Lung (tissue), 12 donors: ENCODE data around the gene EPS15. TPM values are rescaled to one million over a fixed set of nuclear protein-coding genes. Genes with fewer than 3 reads are reported as not detected.
A peak's percentile ranks its signal among the peaks of the same experiment; 100 is the strongest.

Experiments used
- ATAC-seq: fragments of 200-7000 bp; cut with Tn5 transposase; one replicate; pipeline ENCODE4 v1.9.1; 2020; ENCODE audit warnings: moderate number of reproducible peaks; ENCODE audit not compliant: insufficient read depth, low FRiP score
- DNase-seq, 3 donors: peaks; one replicate each; pipeline ENCODE4 v3.0.0-alpha.2; 2013 to 2017
- H3K27ac ChIP-seq, 2 donors: one replicate each; pipeline ENCODE4 v1.5.1; 2013; ENCODE audit warnings: mild to moderate bottlenecking in 2 of 2, moderate library complexity in 2 of 2, control low read depth in 1 of 2, inconsistent platforms in 1 of 2, low read depth in 1 of 2, low read length in 1 of 2
- H3K27me3 ChIP-seq, 3 donors: one replicate each; pipeline ENCODE4 v1.5.1; 2013; ENCODE audit warnings: low read length in 2 of 3; ENCODE audit not compliant: control insufficient read depth in 3 of 3, insufficient read depth in 3 of 3
- H3K36me3 ChIP-seq, 4 donors: one replicate each; pipeline ENCODE4 v1.5.1; 2013; ENCODE audit warnings: low read length in 4 of 4, mild to moderate bottlenecking in 1 of 4, moderate library complexity in 1 of 4; ENCODE audit not compliant: control insufficient read depth in 4 of 4, insufficient read depth in 4 of 4
- H3K4me1 ChIP-seq, 5 donors: one replicate each; pipeline ENCODE4 v1.5.1; 2013; ENCODE audit warnings: low read length in 5 of 5, mild to moderate bottlenecking in 2 of 5, moderate library complexity in 1 of 5; ENCODE audit not compliant: control insufficient read depth in 5 of 5, insufficient read depth in 5 of 5
- H3K4me3 ChIP-seq: one replicate; pipeline ENCODE4 v1.5.1; 2013; ENCODE audit warnings: mild to moderate bottlenecking, control low read depth, moderate library complexity
- H3K9ac ChIP-seq, 2 donors: one replicate each; pipeline ENCODE4 v1.5.1; 2013; ENCODE audit warnings: low read length in 2 of 2, control low read depth in 1 of 2; ENCODE audit not compliant: insufficient read depth in 1 of 2
- H3K9me3 ChIP-seq, 4 donors: one replicate each; pipeline ENCODE4 v1.5.1; 2013; ENCODE audit warnings: low read length in 3 of 4, mild to moderate bottlenecking in 1 of 4, moderate library complexity in 1 of 4; ENCODE audit not compliant: control insufficient read depth in 4 of 4, insufficient read depth in 3 of 4
- CTCF ChIP-seq: IDR thresholded peaks from 2 replicates; pipeline ENCODE4 v1.5.1; 2012; ENCODE audit warnings: mild to moderate bottlenecking; ENCODE audit errors: control extremely low read depth, extremely low read depth
- whole genome bisulfite sequencing, 2 donors: extraction: QIAGEN DNeasy Blood & Tissue Kit; methylation state at CpG; one replicate each; pipeline ENCODE4 v1.1.7; 2013; 5-methylcytosine and 5-hydroxymethylcytosine counted together
- polyA plus RNA-seq, 2 donors: library from polyadenylated mRNA; stranded (reverse); fragments of 200-250 nt; gene quantifications; one replicate each; pipeline ENCODE4 v1.2.1, GENCODE V29; 2013
- total RNA-seq, 2 donors: library from RNA; depleted of rRNA in 1 of 2; stranded (reverse); fragments of >200 nt in 1 of 2; gene quantifications; one replicate each; pipeline ENCODE4 v1.2.1, GENCODE V29; 2014 to 2021
- donor health status: control.
- donor health status: control.
- donor health status: Bipolar disorder and iron deficiency.
- donor health status: healthy.
- donor health status: DM: yes; HTN: yes; CAD: no.

Gene EPS15
- total and polyA plus RNA-seq, 4 donors, result 19.2 to 87.2 (median 45.5) TPM

DNA sequence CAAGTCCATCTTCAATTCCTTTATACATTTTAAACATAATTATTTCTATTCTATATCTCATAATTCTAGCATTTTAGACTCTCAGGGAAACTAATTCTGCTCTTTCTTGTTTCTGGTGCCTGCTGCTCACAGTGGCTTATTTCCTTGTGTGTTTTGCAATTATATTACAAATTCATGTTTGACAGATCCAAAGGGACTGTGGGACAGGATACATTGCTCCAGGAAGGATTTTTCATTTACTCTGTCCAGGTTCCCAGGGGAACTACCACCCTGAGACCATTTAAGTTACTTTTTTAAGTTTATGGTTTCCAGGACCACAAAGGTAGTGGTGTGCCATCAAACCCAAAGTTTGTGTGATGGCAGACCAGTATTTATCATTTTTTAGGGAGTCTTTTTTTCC is 195.3 kb downstream of the EPS15 start:
- ATAC-seq, result no peak
- H3K9me3 ChIP-seq, result no peaks in the 10 kb centered on the region
- H3K4me3 ChIP-seq, result no peak overlapping the region
- H3K27ac ChIP-seq, result no peak overlapping the region
- peaks cover 0 to 2% (median 0%) of the 10 kb centered on the region in 3 donors for H3K27me3 ChIP-seq
- peaks cover 0 to 6% (median 0%) of the 10 kb centered on the region in 5 donors for H3K4me1 ChIP-seq
- no peak for TF ChIP-seq CTCF
- H3K9ac ChIP-seq, result no peak overlapping the region
- no peak for DNase-seq
- no peaks in the 10 kb centered on the region for H3K36me3 ChIP-seq

DNA sequence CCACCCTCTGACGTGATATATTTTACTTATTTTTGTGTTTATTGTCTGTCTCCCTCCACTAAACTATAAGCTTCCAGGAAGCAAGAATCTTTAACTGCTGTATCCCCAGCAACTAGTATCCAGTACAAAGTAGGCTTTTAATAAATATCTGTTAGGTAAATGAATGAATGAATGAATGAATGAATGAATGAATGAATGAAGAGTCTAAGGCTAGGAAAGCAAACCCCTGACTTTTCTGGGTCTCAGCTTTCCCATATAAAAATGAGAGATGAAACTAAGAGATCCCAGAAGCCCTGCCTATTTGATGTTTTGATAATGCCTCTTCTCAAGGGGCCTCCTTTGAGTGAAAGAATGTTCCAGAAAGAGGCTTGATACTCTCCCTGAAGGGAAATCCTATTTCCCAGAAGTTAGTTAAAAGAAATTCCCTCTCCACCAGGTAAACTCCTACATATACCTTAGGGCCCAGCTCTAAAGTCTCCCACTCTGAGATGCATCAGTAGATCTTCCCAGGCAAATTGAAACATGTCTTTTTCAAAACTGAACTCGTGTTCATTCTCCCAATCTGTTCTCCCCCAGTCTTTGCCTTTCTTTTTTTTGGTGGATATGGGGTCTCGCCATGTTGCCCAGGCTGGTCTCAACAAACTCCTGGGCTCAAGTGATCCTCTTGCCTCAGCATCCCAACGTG is 196.5 kb downstream of the EPS15 start:
- H3K27ac ChIP-seq, result no peak overlapping the region
- TF ChIP-seq CTCF, result no peak
- no peak for ATAC-seq
- whole genome bisulfite sequencing, 2 donors, result 91% methylated on average over 4 of the region's 4 CpGs
- H3K27me3 ChIP-seq, result peaks cover 0 to 2% (median 0%) of the 10 kb centered on the region in 3 donors
- no peaks in the 10 kb centered on the region for H3K9me3 ChIP-seq
- no peak overlapping the region for H3K9ac ChIP-seq
- H3K4me3 ChIP-seq, result no peak overlapping the region
- no peaks in the 10 kb centered on the region for H3K36me3 ChIP-seq
- peaks cover 0 to 6% (median 0%) of the 10 kb centered on the region in 5 donors for H3K4me1 ChIP-seq
- DNase-seq, result no peak

DNA sequence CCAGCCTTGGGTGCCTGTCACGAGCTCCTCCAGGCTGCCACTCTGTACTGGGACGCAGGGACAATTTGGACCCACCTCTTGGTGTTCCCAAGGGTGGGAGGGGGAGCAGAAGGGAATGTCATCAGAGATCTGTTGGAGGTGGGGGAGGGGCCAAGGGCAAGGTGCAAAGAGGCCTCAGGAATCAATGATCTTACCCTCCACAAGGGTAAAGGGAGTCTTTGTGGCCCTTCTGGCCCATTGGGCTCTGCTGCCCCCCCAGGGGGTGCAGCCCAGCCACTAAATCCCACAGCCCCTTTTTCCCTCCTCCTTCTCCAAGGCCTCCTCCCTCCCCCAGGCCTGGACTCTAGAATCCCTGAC is 197.2 kb downstream of the EPS15 start:
- Histone ChIP-seq H3K27me3 (peaks cover 0 to 2% (median 0%) of the 10 kb centered on the region in 3 donors), H3K36me3 (no peaks in the 10 kb centered on the region), H3K9ac (no peak overlapping the region), H3K4me1 (peaks cover 0 to 6% (median 0%) of the 10 kb centered on the region in 5 donors), H3K4me3 (no peak overlapping the region), H3K9me3 (no peaks in the 10 kb centered on the region), H3K27ac (peak overlapping the region in 1 of 2 donors; percentile 9)
- WGBS, 2 donors, result 84 to 85% methylated on average over 2 of the region's 2 CpGs
- no peak for ATAC-seq
- TF ChIP-seq CTCF, result no peak
- no peak for DNase-seq
